Measurements from ENCODE around the gene AP2S1.
"Not testable (repeated sequence)": the region's sequence is repeated elsewhere in the genome, so short reads cannot be mapped to it uniquely, and the experiment has no call there.

The AP2S1 gene

GRCh38 chr19:46866407-46867136 is 15.9 kb upstream of the AP2S1 start:
- no peak for DNase-seq

GRCh38 chr19:46863818-46864629 is 13.4 kb upstream of the AP2S1 start:
- no peak for DNase-seq

- DNase-seq, result peak; percentile 36 to 55
Measured at GRCh38 chr19:46862974-46863632, 12.5 kb upstream of the AP2S1 start.

- DNase-seq, result peak in 1 of 2 experiments; percentile 35
Measured at GRCh38 chr19:46862503-46862834, 11.8 kb upstream of the AP2S1 start.

GRCh38 chr19:46861691-46862502 is 11.3 kb upstream of the AP2S1 start:
- DNase-seq, result peak; percentile 35 to 57

GRCh38 chr19:46860846-46861690 is 10.4 kb upstream of the AP2S1 start, which contains the start of gene ARHGAP35:
Gene ARHGAP35, plus strand, starts transcription at chr19:46860997. Its CDS starts 57,679 bp downstream, at chr19:46918676.
- DNase-seq, result peak in 1 of 2 experiments; percentile 48

- peak; percentile 96 to 99 for DNase-seq
Measured at GRCh38 chr19:46860125-46860845, 9.6 kb upstream of the AP2S1 start.

GRCh38 chr19:46859637-46860124 is 9.0 kb upstream of the AP2S1 start:
- DNase-seq, result peak; percentile 79 to 85

GRCh38 chr19:46856062-46857022 is 5.7 kb upstream of the AP2S1 start:
- peak; percentile 95 to 97 for DNase-seq

GRCh38 chr19:46854698-46855097 is 4.1 kb upstream of the AP2S1 start:
- DNase-seq, result not testable (repeated sequence)

- no peak for DNase-seq
Measured at GRCh38 chr19:46852830-46853229, 2.2 kb upstream of the AP2S1 start.

GRCh38 chr19:46849610-46850009 is 1.0 kb downstream of the AP2S1 start:
- no peak for DNase-seq

GRCh38 chr19:46848389-46848788 is 2.3 kb downstream of the AP2S1 start:
- no peak for DNase-seq

- DNase-seq, result no peak
Measured at GRCh38 chr19:46847528-46847927, 3.1 kb downstream of the AP2S1 start.

GRCh38 chr19:46845959-46846459 is 4.6 kb downstream of the AP2S1 start:
- no peak for DNase-seq

- no peak for DNase-seq
Measured at GRCh38 chr19:46844067-46844489, 6.6 kb downstream of the AP2S1 start.

- DNase-seq, result no peak
Measured at GRCh38 chr19:46842791-46843190, 7.9 kb downstream of the AP2S1 start.

GRCh38 chr19:46841458-46842083 is 9.1 kb downstream of the AP2S1 start:
- DNase-seq, result no peak

GRCh38 chr19:46840498-46840942 is 10.1 kb downstream of the AP2S1 start:
- peak; percentile 51 to 73 for DNase-seq

All from Kasumi-1 (cell line).